ENCODE data around the gene HBD.

GRCh38 chr11:5234381-5234834, at the start of gene HBD:
- TF ChIP-seq, protein P1, sequence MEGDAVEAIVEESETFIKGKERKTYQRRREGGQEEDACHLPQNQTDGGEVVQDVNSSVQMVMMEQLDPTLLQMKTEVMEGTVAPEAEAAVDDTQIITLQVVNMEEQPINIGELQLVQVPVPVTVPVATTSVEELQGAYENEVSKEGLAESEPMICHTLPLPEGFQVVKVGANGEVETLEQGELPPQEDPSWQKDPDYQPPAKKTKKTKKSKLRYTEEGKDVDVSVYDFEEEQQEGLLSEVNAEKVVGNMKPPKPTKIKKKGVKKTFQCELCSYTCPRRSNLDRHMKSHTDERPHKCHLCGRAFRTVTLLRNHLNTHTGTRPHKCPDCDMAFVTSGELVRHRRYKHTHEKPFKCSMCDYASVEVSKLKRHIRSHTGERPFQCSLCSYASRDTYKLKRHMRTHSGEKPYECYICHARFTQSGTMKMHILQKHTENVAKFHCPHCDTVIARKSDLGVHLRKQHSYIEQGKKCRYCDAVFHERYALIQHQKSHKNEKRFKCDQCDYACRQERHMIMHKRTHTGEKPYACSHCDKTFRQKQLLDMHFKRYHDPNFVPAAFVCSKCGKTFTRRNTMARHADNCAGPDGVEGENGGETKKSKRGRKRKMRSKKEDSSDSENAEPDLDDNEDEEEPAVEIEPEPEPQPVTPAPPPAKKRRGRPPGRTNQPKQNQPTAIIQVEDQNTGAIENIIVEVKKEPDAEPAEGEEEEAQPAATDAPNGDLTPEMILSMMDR (IDR thresholded peaks at IDR 0.05): no peak
- TF ChIP-seq ZFX (IDR thresholded peaks at IDR 0.05; ENCODE audit: borderline replicate concordance): no peak

Data from 22Rv1 (cell line).